LNCaP clone FGC (cell line): ENCODE data around the gene NRF1.

Experiments used
- DNase-seq: peaks from one replicate; pipeline ENCODE4 v3.0.0-alpha.2; 2011; ENCODE audit warnings: low read depth
- H3K4me3 ChIP-seq: 2 replicates; pipeline ENCODE4 v1.5.1; 2011; ENCODE audit warnings: mild to moderate bottlenecking, low read depth, low read length, control low read depth
- CTCF ChIP-seq: IDR thresholded peaks from 2 replicates; pipeline ENCODE4 v1.5.1; 2012; ENCODE audit warnings: mild to moderate bottlenecking; ENCODE audit not compliant: control insufficient read depth, insufficient read depth; ENCODE audit errors: extremely low read depth

The NRF1 gene

GRCh38 chr7:129615018-129615417 is 3.5 kb downstream of the NRF1 start:
- no peak for DNase-seq
- TF ChIP-seq CTCF = no peak
- no peak overlapping the region for H3K4me3 ChIP-seq

GRCh38 chr7:129616530-129616929 is 5.0 kb downstream of the NRF1 start:
- H3K4me3 ChIP-seq = no peak overlapping the region
- no peak for TF ChIP-seq CTCF
- no peak for DNase-seq

- no peak for TF ChIP-seq CTCF
- DNase-seq = no peak
Measured at GRCh38 chr7:129617178-129617577, 5.7 kb downstream of the NRF1 start.

DNA sequence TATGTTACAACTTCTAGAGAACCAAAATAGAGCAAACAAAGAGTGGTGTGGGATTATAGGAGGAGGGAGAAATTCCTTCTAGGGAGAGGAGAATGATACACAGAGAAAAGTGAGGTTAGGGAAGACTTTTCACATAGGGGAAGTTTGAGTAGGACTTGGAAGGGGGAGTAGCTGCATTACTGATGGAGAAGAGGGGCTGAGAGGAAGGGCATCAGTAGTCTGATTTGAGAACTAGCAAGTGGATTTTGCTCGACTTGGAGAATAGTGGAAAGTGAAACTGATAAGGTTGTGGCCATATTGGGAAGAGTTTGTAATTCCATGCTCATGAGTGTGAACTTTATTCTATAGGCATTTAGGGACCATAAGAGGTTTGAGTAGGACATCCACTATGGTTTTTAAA is 6.1 kb downstream of the NRF1 start:
- TF ChIP-seq CTCF = no peak
- no peak overlapping the region for H3K4me3 ChIP-seq
- no peak for DNase-seq

More at GRCh38 chr7:129617178-129617577, 5.7 kb downstream of the NRF1 start:
- no peak overlapping the region for H3K4me3 ChIP-seq

DNA sequence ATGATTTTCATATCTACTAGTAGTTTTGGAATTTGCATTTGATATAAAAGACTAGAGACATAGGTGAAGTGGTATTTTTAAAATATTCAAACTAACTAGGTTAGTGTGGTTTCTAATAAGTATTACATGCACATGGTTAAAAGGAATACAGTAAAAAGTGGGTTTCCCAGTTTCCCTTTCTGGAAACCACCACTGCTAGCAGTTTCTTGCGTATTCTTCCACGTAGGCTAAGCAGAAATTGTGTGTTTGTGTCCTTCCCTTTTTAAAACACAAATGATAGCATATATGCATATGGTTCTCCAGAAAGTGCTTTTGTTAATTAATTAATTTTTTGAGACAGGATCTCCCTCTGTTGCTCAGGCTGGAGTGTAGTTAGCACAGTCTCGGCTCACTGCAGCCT is 15.4 kb downstream of the NRF1 start:
- H3K4me3 ChIP-seq = no peak overlapping the region
- TF ChIP-seq CTCF = no peak
- no peak for DNase-seq

DNA sequence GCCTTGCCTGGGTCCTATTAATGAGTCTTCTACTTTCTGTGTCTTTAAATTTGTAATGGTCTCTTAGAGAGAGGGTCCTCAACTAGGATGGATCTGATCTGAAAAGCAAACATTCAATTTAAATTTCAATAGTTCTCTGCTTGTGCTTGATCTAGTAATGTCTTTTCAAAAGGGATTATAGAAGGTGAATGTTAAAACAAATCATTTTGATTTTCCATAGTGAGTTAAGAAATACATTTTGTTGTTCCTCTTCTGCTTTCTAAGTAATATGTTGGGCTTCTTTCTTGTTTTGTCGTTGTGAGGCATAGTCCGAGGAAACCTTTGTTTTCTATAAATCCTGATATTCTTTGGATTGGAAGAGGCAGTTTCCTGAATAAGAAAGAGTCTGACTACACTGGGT is 18.8 kb downstream of the NRF1 start:
- H3K4me3 ChIP-seq = no peak overlapping the region
- no peak for DNase-seq
- no peak for TF ChIP-seq CTCF

DNA sequence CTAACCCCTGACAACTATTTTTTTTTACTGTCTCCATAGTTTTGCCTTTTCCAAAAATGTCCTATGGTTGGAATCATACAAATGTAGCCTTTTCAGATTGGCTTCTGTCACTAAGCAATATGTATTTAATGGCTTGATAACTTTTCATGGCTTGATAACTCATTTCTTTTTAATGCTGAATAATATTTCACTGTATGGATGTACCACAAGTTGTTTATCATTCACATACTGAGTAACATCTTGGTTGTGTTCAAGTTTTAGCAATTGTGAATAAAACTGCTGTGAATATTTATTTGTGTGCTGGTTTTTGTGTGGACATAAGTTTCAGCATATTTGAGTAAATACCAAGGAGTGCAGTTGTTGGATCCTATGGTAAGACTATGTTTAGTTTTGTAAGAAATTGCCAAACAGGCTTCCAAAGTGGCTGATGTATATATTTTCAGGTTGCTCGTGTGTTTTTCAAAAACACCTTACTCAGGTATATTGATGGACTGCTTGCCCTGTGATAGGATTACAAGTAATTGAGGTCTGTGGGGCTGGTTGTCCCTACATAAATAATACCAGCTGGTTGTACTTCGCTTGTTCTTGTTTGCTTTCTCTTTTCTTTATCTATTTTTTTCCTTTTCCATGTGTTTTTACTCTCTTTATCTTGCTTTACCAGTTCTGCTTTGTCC is 23.0 kb downstream of the NRF1 start:
- no peak overlapping the region for H3K4me3 ChIP-seq
- DNase-seq = no peak
- no peak for TF ChIP-seq CTCF
